Stromal cell of bone marrow (primary cell): ENCODE results near the gene TGFB1I1.
A peak's percentile ranks its signal among the peaks of the same experiment; 100 is the strongest.
"Not testable (repeated sequence)": the region's sequence is repeated elsewhere in the genome, so short reads cannot be mapped to it uniquely, and the experiment has no call there.

Experiments
- DNase-seq: peaks from one replicate; pipeline ENCODE4 v3.0.0-alpha.2; 2012; ENCODE audit warnings: low read depth

TGFB1I1 gene

GRCh38 chr16:31471875-31472708 lies at the start of gene TGFB1I1:
Gene TGFB1I1 (plus strand): TSS chr16:31472152. CDS start chr16:31472189, 37 bp downstream.
- peak; percentile 45 for DNase-seq

GRCh38 chr16:31423241-31423640 lies 48.7 kb upstream of the TGFB1I1 start:
- no peak for DNase-seq

GRCh38 chr16:31423801-31424200 lies 48.2 kb upstream of the TGFB1I1 start:
- no peak for DNase-seq

- DNase-seq: no peak
Measured at GRCh38 chr16:31427441-31428278, 44.3 kb upstream of the TGFB1I1 start.

GRCh38 chr16:31428279-31428597 lies 43.7 kb upstream of the TGFB1I1 start, which contains the start of gene COX6A2:
Gene COX6A2 (minus strand): TSS chr16:31428360. CDS start chr16:31428325, 35 bp downstream.
- DNase-seq: no peak

- no peak for DNase-seq
Measured at GRCh38 chr16:31428638-31429247, 43.2 kb upstream of the TGFB1I1 start.

GRCh38 chr16:31429314-31429713 lies 42.6 kb upstream of the TGFB1I1 start:
- DNase-seq: no peak

GRCh38 chr16:31429796-31430195 lies 42.2 kb upstream of the TGFB1I1 start:
- no peak for DNase-seq

GRCh38 chr16:31430380-31431052 lies 41.4 kb upstream of the TGFB1I1 start:
- DNase-seq: no peak

- DNase-seq: no peak
Measured at GRCh38 chr16:31435341-31436220, 36.4 kb upstream of the TGFB1I1 start.

GRCh38 chr16:31436221-31437045 lies 35.5 kb upstream of the TGFB1I1 start:
- DNase-seq: no peak

GRCh38 chr16:31438414-31438813 lies 33.5 kb upstream of the TGFB1I1 start:
- DNase-seq: no peak

- not testable (repeated sequence) for DNase-seq
Measured at GRCh38 chr16:31439023-31439422, 32.9 kb upstream of the TGFB1I1 start.

- DNase-seq: no peak
Measured at GRCh38 chr16:31439519-31439918, 32.4 kb upstream of the TGFB1I1 start.

- no peak for DNase-seq
Measured at GRCh38 chr16:31440516-31441184, 31.3 kb upstream of the TGFB1I1 start.

- DNase-seq: no peak
Measured at GRCh38 chr16:31441956-31442355, 30.0 kb upstream of the TGFB1I1 start.

GRCh38 chr16:31445931-31446330 lies 26.0 kb upstream of the TGFB1I1 start:
- DNase-seq: not testable (repeated sequence)

GRCh38 chr16:31451201-31451600 lies 20.8 kb upstream of the TGFB1I1 start:
- no peak for DNase-seq

GRCh38 chr16:31451681-31452351 lies 20.1 kb upstream of the TGFB1I1 start:
- no peak for DNase-seq
